Mucosa of descending colon (tissue), 3 donors: ENCODE measurements around the gene BTN3A1. TPM values are rescaled to one million over a fixed set of nuclear protein-coding genes. Genes with fewer than 3 reads are reported as not detected.
"Not testable (repeated sequence)": the region's sequence is repeated elsewhere in the genome, so short reads cannot be mapped to it uniquely, and the experiment has no call there.

Experiments used
- ATAC-seq: fragments of 200-7000 bp; cut with Tn5 transposase; one replicate; pipeline ENCODE4 v1.9.1; 2020; ENCODE audit warnings: mild to moderate bottlenecking, moderate library complexity
- DNase-seq, 3 donors: peaks; one replicate each; pipeline ENCODE4 v3.0.0-alpha.2; 2020
- H3K36me3 ChIP-seq: fragments of 200-600 bp; one replicate; pipeline ENCODE4 v1.8.0; 2021; ENCODE audit warnings: low read depth, mild to moderate bottlenecking
- H3K4me1 ChIP-seq: fragments of 200-600 bp; one replicate; pipeline ENCODE4 v1.8.0; 2021; ENCODE audit warnings: low read depth, mild to moderate bottlenecking
- H3K4me3 ChIP-seq: fragments of 200-600 bp; one replicate; pipeline ENCODE4 v1.8.0; 2021; ENCODE audit warnings: mild to moderate bottlenecking
- H3K9me3 ChIP-seq: fragments of 200-600 bp; one replicate; pipeline ENCODE4 v1.8.0; 2021; ENCODE audit warnings: mild to moderate bottlenecking
- CTCF ChIP-seq: fragments of 200-600 bp; IDR thresholded peaks from one replicate; pipeline ENCODE4 v1.8.0; 2022; ENCODE audit warnings: antibody characterized with exemption, mild to moderate bottlenecking
- intact Hi-C, 2 donors: fragments of 100-400 bp; cut with DNase I in 1 of 2; cut with micrococcal nuclease in 1 of 2; formaldehyde crosslinking; loops; one replicate each; pipeline versions ENCODE4 v1.11.0 to v1.11.1; 2022; cut with DNase I, micrococcal nuclease
- total RNA-seq, 3 donors: library from RNA; stranded (reverse); fragmentation: NEBNext Ultra II Directional in 2 of 3; extraction: Animal tissue kit (Norgen Biotek cat#: 25700) in 2 of 3; gene quantifications; one replicate each; pipeline versions ENCODE4 v1.2.1 to v1.2.4, GENCODE V29; 2021 to 2023
- donor health status: DM: no; HTN: no; CAD: no; lungs with moderate emphysema.
- donor health status: DM: no; HTN: no; CAD: no.
- donor health status: DM: no; HTN: yes; CAD: no.

BTN3A1 gene
- total RNA-seq, 3 donors from 2014 or later = 25.5 to 45.8 (median 34.4) TPM

GRCh38 chr6:26415036-26415614 is 13.1 kb downstream of the BTN3A1 start:
- DNase-seq = no peak
- ATAC-seq = no peak
- no peak for TF ChIP-seq CTCF
- intact Hi-C loops = no loop called here
- Histone ChIP-seq H3K36me3 (no peaks in the 10 kb centered on the region), H3K4me1 (no peaks in the 10 kb centered on the region), H3K4me3 (no peak overlapping the region), H3K9me3 (no peaks in the 10 kb centered on the region)

- Histone ChIP-seq H3K4me3 (no peak overlapping the region), H3K4me1 (peaks cover 3% of the 10 kb centered on the region), H3K36me3 (no peaks in the 10 kb centered on the region), H3K9me3 (no peaks in the 10 kb centered on the region)
- TF ChIP-seq CTCF = no peak
- no peak for ATAC-seq
- intact Hi-C loops = no loop called here
- DNase-seq = no peak
Observed at GRCh38 chr6:26415791-26416190, 13.7 kb downstream of the BTN3A1 start.

- DNase-seq (no peak), ATAC-seq (no peak)
- Histone ChIP-seq H3K36me3 (no peaks in the 10 kb centered on the region), H3K4me1 (peaks cover 5% of the 10 kb centered on the region), H3K4me3 (no peak overlapping the region), H3K9me3 (no peaks in the 10 kb centered on the region)
- intact Hi-C loops = no loop called here
- no peak for TF ChIP-seq CTCF
Observed at GRCh38 chr6:26416288-26416687, 14.2 kb downstream of the BTN3A1 start.

- H3K4me1 ChIP-seq, H3K9me3 ChIP-seq, intact Hi-C loops, H3K4me3 ChIP-seq, ATAC-seq, DNase-seq, H3K36me3 ChIP-seq: not testable (repeated sequence)
Observed at GRCh38 chr6:26418077-26418476, 16.0 kb downstream of the BTN3A1 start.

GRCh38 chr6:26418795-26419194 is 16.7 kb downstream of the BTN3A1 start:
- H3K36me3 ChIP-seq, DNase-seq, H3K9me3 ChIP-seq, H3K4me3 ChIP-seq, intact Hi-C loops, H3K4me1 ChIP-seq, ATAC-seq: not testable (repeated sequence)

- Histone ChIP-seq H3K9me3 (no peaks in the 10 kb centered on the region), H3K4me1 (peaks cover 5% of the 10 kb centered on the region), H3K4me3 (no peak overlapping the region), H3K36me3 (no peaks in the 10 kb centered on the region)
- DNase-seq (peak in 1 of 3 donors; percentile 64), ATAC-seq (peak; percentile 37)
- no peak for TF ChIP-seq CTCF
- intact Hi-C loops = no loop called here
Observed at GRCh38 chr6:26420688-26421171, 18.7 kb downstream of the BTN3A1 start.
